CD8-positive, alpha-beta memory T cell (primary cell): ENCODE data around the gene KRT34. TPM values are rescaled to one million over a fixed set of nuclear protein-coding genes. Genes with fewer than 3 reads are reported as not detected.

Experiments
- CTCF ChIA-PET: fragments of 350-600 bp; sonication (Branson Sonifier 250); formaldehyde crosslinking; loops from one replicate; lab custom pipeline; 2021; ENCODE audit warnings: antibody characterized with exemption; lab: Charles Lee
- POLR2A ChIA-PET: fragments of 350-600 bp; sonication (Branson Sonifier 250); formaldehyde crosslinking; loops from one replicate; lab custom pipeline; 2021; ENCODE audit warnings: antibody characterized with exemption; lab: Charles Lee
- DNase-seq, 5 donors: peaks; one replicate each; pipeline versions ENCODE4 v3.0.0 to v3.0.0-alpha.2; 2020 to 2022; ENCODE audit warnings: mixed read lengths in 1 of 5
- H3K27ac ChIP-seq: one replicate; pipeline ENCODE4 v1.7.0; 2013; ENCODE audit warnings: low read depth, mild to moderate bottlenecking, low read length, moderate library complexity
- H3K27me3 ChIP-seq: 2 replicates; pipeline ENCODE4 v1.7.0; 2013; ENCODE audit warnings: low read length, mild to moderate bottlenecking; ENCODE audit not compliant: insufficient read depth, poor library complexity, severe bottlenecking
- H3K36me3 ChIP-seq: 2 replicates; pipeline ENCODE4 v1.7.0; 2013; ENCODE audit warnings: mild to moderate bottlenecking, low read length, moderate library complexity; ENCODE audit not compliant: insufficient read depth
- H3K4me1 ChIP-seq: 2 replicates; pipeline ENCODE4 v1.7.0; 2013; ENCODE audit warnings: mild to moderate bottlenecking, low read length, moderate library complexity; ENCODE audit not compliant: insufficient read depth
- H3K4me3 ChIP-seq: 2 replicates; pipeline ENCODE4 v1.7.0; 2013; ENCODE audit warnings: mild to moderate bottlenecking, low read length
- H3K9me3 ChIP-seq: 2 replicates; pipeline ENCODE4 v1.7.0; 2013; ENCODE audit warnings: mild to moderate bottlenecking, low read length
- H3K27ac Mint-ChIP-seq, 8 donors: one replicate each; pipeline ENCODE4 v1.8.0; 2020 to 2021; ENCODE audit warnings: mixed read lengths in 8 of 8, mild to moderate bottlenecking in 6 of 8, inconsistent platforms in 3 of 8, moderate library complexity in 3 of 8
- H3K27me3 Mint-ChIP-seq, 2 donors: one replicate each; pipeline ENCODE4 v1.8.0; 2020 to 2021; ENCODE audit warnings: mixed read lengths in 2 of 2, mild to moderate bottlenecking in 1 of 2, moderate library complexity in 1 of 2
- H3K36me3 Mint-ChIP-seq, 3 donors: one replicate each; pipeline ENCODE4 v1.8.0; 2020 to 2021; ENCODE audit warnings: mixed read lengths in 3 of 3, inconsistent platforms in 1 of 3, mild to moderate bottlenecking in 1 of 3
- H3K4me1 Mint-ChIP-seq, 3 donors: one replicate each; pipeline ENCODE4 v1.8.0; 2020 to 2021; ENCODE audit warnings: mixed read lengths in 3 of 3, inconsistent platforms in 1 of 3, mild to moderate bottlenecking in 1 of 3
- H3K4me3 Mint-ChIP-seq, 7 donors: one replicate each; pipeline ENCODE4 v1.8.0; 2020 to 2021; ENCODE audit warnings: mixed read lengths in 7 of 7, mild to moderate bottlenecking in 6 of 7, moderate library complexity in 4 of 7, inconsistent platforms in 2 of 7
- H3K9me3 Mint-ChIP-seq, 5 donors: one replicate each; pipeline ENCODE4 v1.8.0; 2020 to 2022; ENCODE audit warnings: mixed read lengths in 5 of 5, mild to moderate bottlenecking in 3 of 5, moderate library complexity in 2 of 5, inconsistent platforms in 1 of 5
- polyA plus RNA-seq: library from polyadenylated mRNA; unstranded; fragments of 300-500 nt; fragmentation: Illumina TruSeq; gene quantifications from one replicate; pipeline ENCODE4 v1.2.3, GENCODE V29; 2021
- total RNA-seq, 2 experiments: library from RNA; stranded (reverse); gene quantifications; one replicate each; pipeline ENCODE4 v1.2.3, GENCODE V29; 2021

KRT34 gene
- total and polyA plus RNA-seq, 3 experiments from 2014 or later = not detected

DNA sequence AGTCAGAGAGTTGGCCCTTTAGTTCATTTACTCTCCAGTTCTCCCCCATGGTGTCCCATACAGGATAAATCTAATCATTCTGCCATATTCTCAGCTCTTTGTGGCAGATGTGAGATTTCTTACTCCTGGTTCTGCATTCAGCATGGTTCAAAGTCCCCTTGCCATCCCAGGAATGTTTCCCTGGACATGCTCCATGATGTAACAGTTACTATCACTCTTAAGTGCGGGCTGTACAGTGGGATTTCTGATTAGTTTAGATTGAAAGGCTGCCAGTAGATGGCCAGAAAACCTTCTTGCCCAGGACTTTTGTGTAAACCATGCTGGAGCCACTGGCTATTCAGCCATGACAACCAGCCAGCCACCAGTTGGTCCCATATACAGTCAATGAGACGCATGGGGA is 31.9 kb upstream of the KRT34 start:
- Histone ChIP-seq H3K36me3 (no peaks in the 10 kb centered on the region), H3K4me3 (no peak overlapping the region), H3K4me1 (peaks cover 3% of the 10 kb centered on the region), H3K9me3 (no peaks in the 10 kb centered on the region), H3K27ac (no peak overlapping the region), H3K27me3 (no peaks in the 10 kb centered on the region)
- no peaks in the 10 kb centered on the region for H3K9me3 Mint-ChIP-seq
- H3K27ac Mint-ChIP-seq = no peak overlapping the region
- H3K4me3 Mint-ChIP-seq = no peak overlapping the region
- ChIA-PET CTCF (no interaction called here), POLR2A (no interaction called here)
- H3K36me3 Mint-ChIP-seq = peaks cover 0 to 3% (median 0%) of the 10 kb centered on the region in 3 donors
- peaks cover 0 to 1% of the 10 kb centered on the region in 2 donors for H3K27me3 Mint-ChIP-seq
- DNase-seq = no peak
- H3K4me1 Mint-ChIP-seq = peaks cover 2 to 19% (median 13%) of the 10 kb centered on the region in 3 donors

DNA sequence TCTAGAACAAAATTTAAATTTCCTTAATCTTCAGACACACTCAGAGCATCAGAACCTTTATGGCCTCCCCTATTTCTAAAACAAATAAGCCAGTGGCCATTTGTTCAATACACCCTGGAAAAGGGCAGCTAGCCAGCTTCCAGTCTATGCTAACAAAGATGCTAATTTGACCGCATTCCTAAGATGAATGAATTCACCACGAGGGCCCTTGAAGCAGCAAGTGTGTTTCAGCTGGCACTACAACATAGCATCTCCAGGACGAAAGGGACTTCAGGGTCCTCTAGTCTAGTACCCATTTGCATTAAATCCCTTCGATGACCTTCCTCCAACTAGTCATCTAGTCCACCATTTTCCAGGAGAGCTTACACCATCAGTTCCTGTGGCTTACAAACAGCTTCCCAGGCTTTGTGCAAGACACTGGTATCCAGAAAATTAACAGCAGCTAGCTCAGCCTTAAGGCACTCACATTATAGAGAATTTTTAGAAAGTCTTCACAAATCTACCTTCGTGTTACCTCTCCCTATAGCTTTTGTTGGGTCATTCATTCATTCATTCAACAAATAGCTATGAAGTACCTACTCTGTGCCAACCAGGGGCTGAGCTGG is 31.3 kb upstream of the KRT34 start:
- Mint-ChIP-seq H3K9me3 (no peaks in the 10 kb centered on the region), H3K27me3 (peaks cover 0 to 1% of the 10 kb centered on the region in 2 donors), H3K4me3 (no peak overlapping the region), H3K4me1 (peaks cover 7 to 24% (median 17%) of the 10 kb centered on the region in 3 donors), H3K27ac (peak overlapping the region in 1 of 8 donors; percentile 4), H3K36me3 (peaks cover 0 to 3% (median 0%) of the 10 kb centered on the region in 3 donors)
- CTCF ChIA-PET = no interaction called here
- Histone ChIP-seq H3K4me3 (no peak overlapping the region), H3K36me3 (no peaks in the 10 kb centered on the region), H3K9me3 (no peaks in the 10 kb centered on the region), H3K27me3 (no peaks in the 10 kb centered on the region), H3K4me1 (peaks cover 8% of the 10 kb centered on the region), H3K27ac (no peak overlapping the region)
- POLR2A ChIA-PET = no interaction called here
- DNase-seq = no peak

DNA sequence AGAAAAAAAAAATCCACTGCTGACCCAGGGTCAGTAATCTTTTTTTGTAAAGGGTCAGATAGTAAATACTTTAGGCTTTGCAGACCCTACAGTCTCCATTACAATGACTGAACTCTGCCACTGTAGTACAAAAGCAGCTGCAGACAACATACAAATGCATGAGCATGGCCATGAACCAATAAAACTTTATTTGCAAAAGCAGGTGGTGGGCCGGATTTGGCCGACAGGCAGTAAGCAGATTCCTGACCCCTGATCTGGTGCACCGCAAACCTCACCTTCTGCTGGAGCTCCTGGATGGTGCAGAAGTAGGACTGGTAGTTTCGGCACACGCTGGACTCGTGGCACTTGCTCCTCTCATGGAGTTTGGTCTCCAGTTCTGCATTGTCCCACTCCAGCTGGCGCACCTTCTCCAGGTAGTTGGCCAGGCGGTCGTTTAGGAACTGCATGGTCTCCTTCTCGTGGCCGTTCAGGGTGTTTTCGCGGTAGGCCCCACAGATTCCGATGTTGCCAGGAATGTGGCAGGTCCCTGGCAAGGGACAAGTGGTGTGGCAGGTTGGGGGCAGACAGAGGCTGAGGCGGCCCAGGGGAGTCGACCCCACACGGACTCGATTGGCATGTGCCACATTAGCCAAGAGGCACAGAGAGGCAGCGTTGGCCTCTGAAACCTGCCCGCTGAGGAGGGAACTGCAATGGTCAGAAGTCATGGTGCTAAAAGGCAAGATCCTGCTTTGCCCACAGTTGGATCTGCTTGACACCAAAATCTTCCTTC is 29.1 kb upstream of the KRT34 start:
- no peak overlapping the region for H3K27ac Mint-ChIP-seq
- peaks cover 0 to 3% (median 0%) of the 10 kb centered on the region in 3 donors for H3K36me3 Mint-ChIP-seq
- H3K4me3 Mint-ChIP-seq = no peak overlapping the region
- CTCF ChIA-PET = no interaction called here
- Histone ChIP-seq H3K9me3 (no peaks in the 10 kb centered on the region), H3K27ac (no peak overlapping the region), H3K36me3 (no peaks in the 10 kb centered on the region), H3K4me1 (peaks cover 10% of the 10 kb centered on the region), H3K27me3 (no peaks in the 10 kb centered on the region), H3K4me3 (no peak overlapping the region)
- DNase-seq = no peak
- H3K4me1 Mint-ChIP-seq = peaks cover 9 to 18% (median 12%) of the 10 kb centered on the region in 3 donors
- H3K27me3 Mint-ChIP-seq = peaks cover 0 to 1% of the 10 kb centered on the region in 2 donors
- no peaks in the 10 kb centered on the region for H3K9me3 Mint-ChIP-seq
- POLR2A ChIA-PET = no interaction called here

DNA sequence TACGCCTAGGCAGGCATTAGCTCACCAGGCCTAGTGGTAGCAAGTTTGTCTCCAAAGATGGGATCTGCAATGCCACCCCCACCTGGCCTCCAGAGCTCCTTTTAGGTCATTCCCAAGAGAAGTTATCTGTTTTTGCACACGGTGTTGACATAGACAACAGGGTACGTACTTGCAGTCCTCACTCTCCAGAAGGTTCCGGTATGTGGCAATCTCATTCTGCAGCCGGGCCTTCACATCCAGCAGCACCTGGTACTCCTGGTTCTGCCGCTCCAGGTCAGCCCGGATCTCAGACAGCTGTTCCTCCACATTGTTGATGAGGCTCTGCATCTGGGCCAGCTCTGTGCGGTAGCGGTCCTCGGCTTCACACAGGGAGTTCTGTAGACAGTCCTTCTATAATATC is 25.1 kb upstream of the KRT34 start:
- H3K4me3 Mint-ChIP-seq = no peak overlapping the region
- CTCF ChIA-PET = interaction anchor here (0.8 to 1.5 kb wide), 2 partner anchors 11 to 242 kb away, joined by 3 to 5 read pairs; no protein-coding TSS in a partner anchor
- POLR2A ChIA-PET = no interaction called here

DNA sequence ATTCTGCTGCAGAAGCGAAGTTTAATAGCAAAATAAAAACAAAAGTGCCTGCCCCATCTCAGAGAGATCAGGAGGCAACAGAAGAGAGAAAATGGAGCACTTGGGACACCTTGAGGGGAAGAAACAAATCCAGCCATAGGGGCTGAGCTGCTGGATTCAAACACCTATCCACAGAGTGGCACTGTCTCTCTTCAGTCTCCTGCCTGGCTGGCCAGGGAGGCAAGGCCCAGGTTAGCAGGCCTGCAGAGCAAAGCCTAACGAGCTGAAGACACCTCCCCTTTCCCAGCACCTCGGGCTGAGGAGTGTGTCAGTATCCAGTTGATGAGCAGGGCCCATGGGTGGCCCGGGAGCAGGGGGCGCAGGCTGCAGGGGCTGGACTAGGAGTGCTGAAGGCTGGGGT is 24.1 kb upstream of the KRT34 start:
- Histone ChIP-seq H3K27me3 (no peaks in the 10 kb centered on the region), H3K36me3 (no peaks in the 10 kb centered on the region), H3K27ac (no peak overlapping the region), H3K4me3 (no peak overlapping the region), H3K9me3 (no peaks in the 10 kb centered on the region), H3K4me1 (peaks cover 25% of the 10 kb centered on the region)
- no peak for DNase-seq
- Mint-ChIP-seq H3K4me3 (peak overlapping the region in 1 of 7 donors; percentile 18), H3K27ac (no peak overlapping the region), H3K36me3 (peaks cover 0 to 3% (median under 1%) of the 10 kb centered on the region in 3 donors), H3K4me1 (peaks cover 32 to 44% (median 40%) of the 10 kb centered on the region in 3 donors), H3K9me3 (no peaks in the 10 kb centered on the region), H3K27me3 (peaks cover 2 to 6% of the 10 kb centered on the region in 2 donors)
- ChIA-PET POLR2A (no interaction called here), CTCF (no interaction called here)

More for the DNA sequence above, 25.1 kb upstream of the KRT34 start:
- H3K27me3 Mint-ChIP-seq = peaks cover 2 to 4% of the 10 kb centered on the region in 2 donors
- no peak overlapping the region for H3K27ac Mint-ChIP-seq
- DNase-seq = no peak
- no peaks in the 10 kb centered on the region for H3K36me3 ChIP-seq
- H3K9me3 Mint-ChIP-seq = no peaks in the 10 kb centered on the region
- peaks cover 0 to 3% (median 0%) of the 10 kb centered on the region in 3 donors for H3K36me3 Mint-ChIP-seq
- peaks cover 25% of the 10 kb centered on the region for H3K4me1 ChIP-seq
- H3K27ac ChIP-seq = no peak overlapping the region
- no peaks in the 10 kb centered on the region for H3K9me3 ChIP-seq
- no peaks in the 10 kb centered on the region for H3K27me3 ChIP-seq
- H3K4me1 Mint-ChIP-seq = peaks cover 31 to 42% (median 39%) of the 10 kb centered on the region in 3 donors
- H3K4me3 ChIP-seq = no peak overlapping the region

- H3K36me3 Mint-ChIP-seq = peaks cover 0 to 3% (median 1%) of the 10 kb centered on the region in 3 donors
Measured at GRCh38 chr17:41404024-41404671, 22.0 kb upstream of the KRT34 start.

DNA sequence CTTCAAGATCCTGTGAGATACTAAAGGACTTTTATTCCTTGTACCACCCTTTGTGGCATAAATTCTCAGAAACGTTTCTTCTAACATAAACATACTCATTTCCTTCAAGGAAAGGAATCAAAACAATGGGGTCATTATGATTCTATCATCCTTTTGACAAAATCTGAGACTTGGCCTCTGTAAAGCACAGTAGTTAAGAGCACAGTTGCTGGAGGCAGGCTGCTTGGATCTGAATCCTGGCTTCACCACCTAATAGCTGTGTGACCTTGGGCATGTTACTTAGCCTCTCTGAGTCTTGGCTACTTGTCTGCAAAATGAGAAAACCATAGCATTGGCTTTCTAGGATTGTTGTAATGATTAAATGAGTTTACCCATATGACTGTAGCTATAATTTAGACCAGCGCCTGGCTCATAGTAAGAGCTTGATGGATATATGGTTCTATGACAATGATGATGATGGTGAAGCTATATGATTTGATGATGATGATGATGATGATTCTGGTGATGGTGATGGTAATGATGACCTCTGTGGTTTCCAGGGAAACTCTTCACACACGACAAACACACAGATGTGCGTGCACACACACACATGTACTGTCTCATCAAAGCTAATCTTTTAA is 21.4 kb upstream of the KRT34 start:
- peak overlapping the region in 6 of 8 donors; percentile 15 to 68 (median 23) for H3K27ac Mint-ChIP-seq
- POLR2A ChIA-PET = interaction anchor here (0.6 kb wide), 1 partner anchor 119 kb away, joined by 3 read pairs; no protein-coding TSS in a partner anchor
- H3K4me1 ChIP-seq = peaks cover 17% of the 10 kb centered on the region
- H3K4me1 Mint-ChIP-seq = peaks cover 27 to 34% (median 33%) of the 10 kb centered on the region in 3 donors
- no peaks in the 10 kb centered on the region for H3K9me3 ChIP-seq
- no peaks in the 10 kb centered on the region for H3K9me3 Mint-ChIP-seq
- peaks cover 0 to 3% (median 1%) of the 10 kb centered on the region in 3 donors for H3K36me3 Mint-ChIP-seq
- peak overlapping the region in 2 of 7 donors; percentile 11 to 36 for H3K4me3 Mint-ChIP-seq
- H3K4me3 ChIP-seq = no peak overlapping the region
- H3K27me3 ChIP-seq = no peaks in the 10 kb centered on the region
- no peaks in the 10 kb centered on the region for H3K36me3 ChIP-seq
- peaks cover 3 to 11% of the 10 kb centered on the region in 2 donors for H3K27me3 Mint-ChIP-seq
- H3K27ac ChIP-seq = no peak overlapping the region
- no peak for DNase-seq
- CTCF ChIA-PET = no interaction called here

More at GRCh38 chr17:41404024-41404671, 22.0 kb upstream of the KRT34 start:
- Mint-ChIP-seq H3K27ac (peak overlapping the region in 6 of 8 donors; percentile 19 to 92 (median 37)), H3K9me3 (no peaks in the 10 kb centered on the region), H3K27me3 (peaks cover 3 to 11% of the 10 kb centered on the region in 2 donors), H3K4me1 (peaks cover 33 to 40% (median 38%) of the 10 kb centered on the region in 3 donors), H3K4me3 (peak overlapping the region in 2 of 7 donors; percentile 18 to 36)
- H3K27ac ChIP-seq = no peak overlapping the region
- POLR2A ChIA-PET = interaction anchor here (0.6 kb wide), 1 partner anchor 119 kb away, joined by 3 read pairs; no protein-coding TSS in a partner anchor
- H3K4me3 ChIP-seq = no peak overlapping the region
- peak in 1 of 5 donors; percentile 5 for DNase-seq
- H3K27me3 ChIP-seq = no peaks in the 10 kb centered on the region
- H3K9me3 ChIP-seq = no peaks in the 10 kb centered on the region
- peaks cover 23% of the 10 kb centered on the region for H3K4me1 ChIP-seq
- H3K36me3 ChIP-seq = no peaks in the 10 kb centered on the region
- CTCF ChIA-PET = no interaction called here
